Measurements from ENCODE around the gene ITGB3BP.

Gene ITGB3BP

GRCh38 chr1:63414691-63415365 is 108.2 kb downstream of the ITGB3BP start:
- no peak for TF ChIP-seq NFIC (IDR thresholded peaks at IDR 0.05)
- no peak for TF ChIP-seq EGR1 (IDR thresholded peaks at IDR 0.05)
- no peak for TF ChIP-seq TEAD4 (IDR thresholded peaks at IDR 0.05)
- TF ChIP-seq, protein P1, sequence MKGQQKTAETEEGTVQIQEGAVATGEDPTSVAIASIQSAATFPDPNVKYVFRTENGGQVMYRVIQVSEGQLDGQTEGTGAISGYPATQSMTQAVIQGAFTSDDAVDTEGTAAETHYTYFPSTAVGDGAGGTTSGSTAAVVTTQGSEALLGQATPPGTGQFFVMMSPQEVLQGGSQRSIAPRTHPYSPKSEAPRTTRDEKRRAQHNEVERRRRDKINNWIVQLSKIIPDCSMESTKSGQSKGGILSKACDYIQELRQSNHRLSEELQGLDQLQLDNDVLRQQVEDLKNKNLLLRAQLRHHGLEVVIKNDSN (IDR thresholded peaks at IDR 0.05) = no peak
- TF ChIP-seq ZBTB7A (IDR thresholded peaks at IDR 0.05; ENCODE audit: low read depth) = no peak
- no peak for TF ChIP-seq RAD21 (IDR thresholded peaks at IDR 0.05; ENCODE audit: low read depth)
- TF ChIP-seq MAX (IDR thresholded peaks at IDR 0.05) = no peak
- no peak for TF ChIP-seq REST (IDR thresholded peaks at IDR 0.05; ENCODE audit: low read depth)
- no peak for TF ChIP-seq YY1 (IDR thresholded peaks at IDR 0.05; ENCODE audit: low read depth)
- no peak for TF ChIP-seq EP300 (IDR thresholded peaks at IDR 0.05; ENCODE audit: borderline replicate concordance)
- TF ChIP-seq TAF1 (IDR thresholded peaks at IDR 0.05; ENCODE audit: low read depth) = no peak
- no peak for TF ChIP-seq CEBPB (IDR thresholded peaks at IDR 0.05)
- no peak for TF ChIP-seq FOXM1 (IDR thresholded peaks at IDR 0.05; ENCODE audit: borderline replicate concordance, low read depth)
- no peak for TF ChIP-seq CREB1 (IDR thresholded peaks at IDR 0.05; ENCODE audit: low read depth)
- no peak for TF ChIP-seq TCF12 (IDR thresholded peaks at IDR 0.05; ENCODE audit: low read depth)

- TF ChIP-seq CEBPB (IDR thresholded peaks at IDR 0.05) = no peak
- no peak for TF ChIP-seq FOXM1 (IDR thresholded peaks at IDR 0.05; ENCODE audit: borderline replicate concordance, low read depth)
- no peak for TF ChIP-seq EP300 (IDR thresholded peaks at IDR 0.05; ENCODE audit: borderline replicate concordance)
These were observed 109.6 kb downstream of the ITGB3BP start for GRCh38 chr1:63413394-63413793.

DNA sequence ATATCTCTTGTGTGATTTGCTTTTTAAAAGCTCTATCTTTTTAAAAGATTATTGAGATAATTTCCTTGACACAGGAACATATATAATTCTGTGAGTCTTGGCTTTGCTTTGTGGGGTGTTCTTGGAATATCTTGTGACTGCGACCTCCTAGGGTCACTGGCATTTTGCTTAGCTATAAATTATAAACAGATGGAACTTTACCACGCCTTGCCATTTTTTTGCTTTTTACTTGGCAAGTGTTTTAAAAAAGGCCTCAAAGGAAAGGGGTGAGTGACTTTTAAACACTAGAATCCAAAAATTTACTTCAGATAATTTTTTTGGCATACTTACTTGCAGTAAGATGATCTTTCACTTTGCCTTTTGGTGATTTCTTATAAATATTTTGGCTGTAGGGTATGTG is 112.0 kb downstream of the ITGB3BP start:
- TF ChIP-seq NFIC (IDR thresholded peaks at IDR 0.05) (0 out of 2 replicates have a peak, but pooled peaks have one; percentile 12), YY1 (IDR thresholded peaks at IDR 0.05; ENCODE audit: low read depth) (no peak), TCF12 (IDR thresholded peaks at IDR 0.05; ENCODE audit: low read depth) (no peak), FOXM1 (IDR thresholded peaks at IDR 0.05; ENCODE audit: borderline replicate concordance, low read depth) (no peak), TAF1 (IDR thresholded peaks at IDR 0.05; ENCODE audit: low read depth) (no peak), MAX (IDR thresholded peaks at IDR 0.05) (no peak), ZBTB7A (IDR thresholded peaks at IDR 0.05; ENCODE audit: low read depth) (no peak)
- TF ChIP-seq, protein P1 (IDR thresholded peaks at IDR 0.05) = no peak

GRCh38 chr1:63408331-63408730 is 114.7 kb downstream of the ITGB3BP start:
- TF ChIP-seq CEBPB (IDR thresholded peaks at IDR 0.05) = no peak
- no peak for TF ChIP-seq EP300 (IDR thresholded peaks at IDR 0.05; ENCODE audit: borderline replicate concordance)
- no peak for TF ChIP-seq ZBTB7A (IDR thresholded peaks at IDR 0.05; ENCODE audit: low read depth)
- TF ChIP-seq YY1 (IDR thresholded peaks at IDR 0.05; ENCODE audit: low read depth) = no peak
- TF ChIP-seq TAF1 (IDR thresholded peaks at IDR 0.05; ENCODE audit: low read depth) = no peak
- TF ChIP-seq TCF12 (IDR thresholded peaks at IDR 0.05; ENCODE audit: low read depth) = no peak
- no peak for TF ChIP-seq NFIC (IDR thresholded peaks at IDR 0.05)
- TF ChIP-seq CREB1 (IDR thresholded peaks at IDR 0.05; ENCODE audit: low read depth) = no peak
- TF ChIP-seq, protein P1 (IDR thresholded peaks at IDR 0.05) = no peak
- TF ChIP-seq EGR1 (IDR thresholded peaks at IDR 0.05) = no peak
- TF ChIP-seq RAD21 (IDR thresholded peaks at IDR 0.05; ENCODE audit: low read depth) = no peak
- no peak for TF ChIP-seq TEAD4 (IDR thresholded peaks at IDR 0.05)
- no peak for TF ChIP-seq FOXM1 (IDR thresholded peaks at IDR 0.05; ENCODE audit: borderline replicate concordance, low read depth)
- TF ChIP-seq REST (IDR thresholded peaks at IDR 0.05; ENCODE audit: low read depth) = no peak
- no peak for TF ChIP-seq MAX (IDR thresholded peaks at IDR 0.05)

- TF ChIP-seq CEBPB (IDR thresholded peaks at IDR 0.05) (no peak), EP300 (IDR thresholded peaks at IDR 0.05; ENCODE audit: borderline replicate concordance) (no peak), YY1 (IDR thresholded peaks at IDR 0.05; ENCODE audit: low read depth) (no peak), RAD21 (IDR thresholded peaks at IDR 0.05; ENCODE audit: low read depth) (no peak), MAX (IDR thresholded peaks at IDR 0.05) (no peak), REST (IDR thresholded peaks at IDR 0.05; ENCODE audit: low read depth) (no peak)
- TF ChIP-seq, protein P1 (IDR thresholded peaks at IDR 0.05) = no peak
These were observed 116.0 kb downstream of the ITGB3BP start for GRCh38 chr1:63407002-63407401.
